Measurements from ENCODE around the gene FRMD4A.
"Not testable (repeated sequence)": the region's sequence is repeated elsewhere in the genome, so short reads cannot be mapped to it uniquely, and the experiment has no call there.

Gene FRMD4A

GRCh38 chr10:14086596-14086995 is 244.1 kb downstream of the FRMD4A start:
- DNase-seq: no peak

- DNase-seq: no peak
These were observed 245.8 kb downstream of the FRMD4A start for GRCh38 chr10:14084875-14085274.

GRCh38 chr10:14080795-14081194 is 249.9 kb downstream of the FRMD4A start:
- no peak for DNase-seq

GRCh38 chr10:14077430-14077829 is 253.3 kb downstream of the FRMD4A start:
- no peak for DNase-seq

GRCh38 chr10:14074062-14074884 is 256.5 kb downstream of the FRMD4A start:
- peak; percentile 40 for DNase-seq

GRCh38 chr10:14072541-14072940 is 258.2 kb downstream of the FRMD4A start:
- DNase-seq: no peak

- no peak for DNase-seq
These were observed 258.8 kb downstream of the FRMD4A start for GRCh38 chr10:14071956-14072355.

GRCh38 chr10:14068601-14069250 is 262.0 kb downstream of the FRMD4A start:
- no peak for DNase-seq

GRCh38 chr10:14067638-14068037 is 263.1 kb downstream of the FRMD4A start:
- DNase-seq: not testable (repeated sequence)

GRCh38 chr10:14066106-14066505 is 264.6 kb downstream of the FRMD4A start:
- DNase-seq: no peak

- DNase-seq: no peak
These were observed 267.0 kb downstream of the FRMD4A start for GRCh38 chr10:14063531-14064285.

- DNase-seq: no peak
These were observed 268.0 kb downstream of the FRMD4A start for GRCh38 chr10:14062528-14063260.

- DNase-seq: no peak
These were observed 270.2 kb downstream of the FRMD4A start for GRCh38 chr10:14060320-14061070.

- no peak for DNase-seq
These were observed 274.0 kb downstream of the FRMD4A start for GRCh38 chr10:14056610-14057332.

GRCh38 chr10:14052931-14053330 is 277.8 kb downstream of the FRMD4A start:
- no peak for DNase-seq

- DNase-seq: no peak
These were observed 280.1 kb downstream of the FRMD4A start for GRCh38 chr10:14050598-14050997.

- no peak for DNase-seq
These were observed 281.7 kb downstream of the FRMD4A start for GRCh38 chr10:14048930-14049613.

- no peak for DNase-seq
These were observed 283.3 kb downstream of the FRMD4A start for GRCh38 chr10:14047431-14047830.

- DNase-seq: not testable (repeated sequence)
These were observed 288.7 kb downstream of the FRMD4A start for GRCh38 chr10:14042051-14042450.

- DNase-seq: no peak
These were observed 289.7 kb downstream of the FRMD4A start for GRCh38 chr10:14040787-14041631.
